Thoracic aorta (tissue), 2 donors: ENCODE data around the gene SNAP47. TPM values are rescaled to one million over a fixed set of nuclear protein-coding genes. Genes with fewer than 3 reads are reported as not detected.

Source experiments
- ATAC-seq: fragments of 150-250 bp; one replicate; pipeline ENCODE4 v1.8.0; 2017; ENCODE audit warnings: low read depth; ENCODE audit not compliant: insufficient number of reproducible peaks, low FRiP score
- DNase-seq: peaks from one replicate; pipeline ENCODE4 v3.0.0-alpha.2; 2020; ENCODE audit warnings: low spot score
- H3K27ac ChIP-seq, 2 donors: fragments of 200-600 bp; sonication (generic); 1 replicate in 1 of 2; 2 replicates in 1 of 2; pipeline ENCODE4 v1.5.1; 2016; ENCODE audit warnings: mild to moderate bottlenecking in 2 of 2, moderate library complexity in 2 of 2
- H3K27me3 ChIP-seq: fragments of 200-600 bp; sonication (generic); replicated peaks from 2 replicates; pipeline ENCODE4 v1.6.0; 2016; ENCODE audit warnings: mild to moderate bottlenecking; ENCODE audit not compliant: insufficient read depth
- H3K36me3 ChIP-seq: fragments of 200-600 bp; sonication (generic); one replicate; pipeline ENCODE4 v1.5.1; 2016
- H3K4me1 ChIP-seq, 2 donors: fragments of 200-600 bp; sonication (generic); 1 replicate in 1 of 2; 2 replicates in 1 of 2; pipeline versions ENCODE4 v1.5.1 to v1.6.0; 2016; ENCODE audit warnings: low read depth in 2 of 2, mild to moderate bottlenecking in 1 of 2; ENCODE audit not compliant: control insufficient read depth in 1 of 2
- H3K4me3 ChIP-seq: fragments of 200-600 bp; sonication (generic); 2 replicates; pipeline ENCODE4 v1.5.1; 2016; ENCODE audit warnings: mild to moderate bottlenecking
- H3K9me3 ChIP-seq: fragments of 200-600 bp; sonication (generic); 2 replicates; pipeline ENCODE4 v1.5.1; 2016
- CTCF ChIP-seq: fragments of 200-600 bp; sonication (generic); IDR thresholded peaks from one replicate; pipeline ENCODE4 v1.5.1; 2019; ENCODE audit warnings: antibody characterized with exemption
- total RNA-seq, 2 donors: library from RNA; depleted of rRNA; stranded (reverse); fragments of >200 nt; gene quantifications; one replicate each; pipeline versions ENCODE4 v1.1.0 to v1.2.3, GENCODE V29; 2016

SNAP47 gene
- total RNA-seq, 2 donors from 2014 or later = 26.3 to 42.4 TPM

- DNase-seq (no peak), ATAC-seq (no peak)
- Histone ChIP-seq H3K4me3 (no peak overlapping the region), H3K27me3 (no peaks in the 10 kb centered on the region), H3K4me1 (peaks cover 1 to 2% of the 10 kb centered on the region in 2 donors), H3K36me3 (no peaks in the 10 kb centered on the region), H3K9me3 (peaks cover 1% of the 10 kb centered on the region), H3K27ac (no peak overlapping the region)
- no peak for TF ChIP-seq CTCF
These were observed 64.5 kb downstream of the SNAP47 start for GRCh38 chr1:227799756-227800155.

- TF ChIP-seq CTCF = no peak
- Histone ChIP-seq H3K27me3 (no peaks in the 10 kb centered on the region), H3K4me3 (no peak overlapping the region), H3K9me3 (peaks cover 3% of the 10 kb centered on the region), H3K4me1 (no peaks in the 10 kb centered on the region), H3K27ac (no peak overlapping the region), H3K36me3 (no peaks in the 10 kb centered on the region)
- DNase-seq (no peak), ATAC-seq (no peak)
These were observed 68.7 kb downstream of the SNAP47 start for GRCh38 chr1:227803933-227804332.

- Histone ChIP-seq H3K27ac (no peak overlapping the region), H3K4me1 (no peaks in the 10 kb centered on the region), H3K9me3 (peaks cover 3% of the 10 kb centered on the region), H3K27me3 (no peaks in the 10 kb centered on the region), H3K36me3 (no peaks in the 10 kb centered on the region), H3K4me3 (no peak overlapping the region)
- ATAC-seq = no peak
- DNase-seq = no peak
- no peak for TF ChIP-seq CTCF
These were observed 70.5 kb downstream of the SNAP47 start for GRCh38 chr1:227805606-227806197.

GRCh38 chr1:227808566-227808965 lies 73.3 kb downstream of the SNAP47 start:
- Histone ChIP-seq H3K36me3 (no peaks in the 10 kb centered on the region), H3K4me1 (no peaks in the 10 kb centered on the region), H3K27me3 (no peaks in the 10 kb centered on the region), H3K4me3 (no peak overlapping the region), H3K27ac (no peak overlapping the region), H3K9me3 (peaks cover 3% of the 10 kb centered on the region)
- TF ChIP-seq CTCF = no peak
- no peak for ATAC-seq
- no peak for DNase-seq

- Histone ChIP-seq H3K27ac (no peak overlapping the region), H3K4me3 (no peak overlapping the region), H3K27me3 (no peaks in the 10 kb centered on the region), H3K36me3 (no peaks in the 10 kb centered on the region), H3K9me3 (peaks cover 8% of the 10 kb centered on the region), H3K4me1 (no peaks in the 10 kb centered on the region)
- no peak for ATAC-seq
- TF ChIP-seq CTCF = no peak
- no peak for DNase-seq
These were observed 73.8 kb downstream of the SNAP47 start for GRCh38 chr1:227809026-227809425.
